SJCRH30 (cell line): Measurements from ENCODE around the gene ERVMER34-1. TPM values are rescaled to one million over a fixed set of nuclear protein-coding genes. Genes with fewer than 3 reads are reported as not detected.

Experiments
- DNase-seq, 2 experiments: peaks; one replicate each; pipeline ENCODE4 v3.0.0-alpha.2; 2015 to 2020
- H3K27ac ChIP-seq: fragments of 250-450 bp; sonication (Bioruptor Pico); 2 replicates; pipeline ENCODE4 v1.5.1; 2020; ENCODE audit warnings: mild to moderate bottlenecking, moderate library complexity
- H3K27me3 ChIP-seq: fragments of 250-450 bp; sonication (Bioruptor Pico); 2 replicates; pipeline ENCODE4 v1.5.1; 2020; ENCODE audit warnings: mild to moderate bottlenecking, moderate library complexity
- H3K36me3 ChIP-seq: fragments of 250-450 bp; sonication (Bioruptor Pico); 2 replicates; pipeline ENCODE4 v1.5.1; 2020; ENCODE audit warnings: mild to moderate bottlenecking, moderate library complexity
- H3K4me1 ChIP-seq: fragments of 250-450 bp; sonication (Bioruptor Pico); 2 replicates; pipeline ENCODE4 v1.5.1; 2020; ENCODE audit warnings: mild to moderate bottlenecking, moderate library complexity
- H3K4me3 ChIP-seq: fragments of 250-450 bp; sonication (Bioruptor Pico); 2 replicates; pipeline ENCODE4 v1.5.1; 2020; ENCODE audit warnings: mild to moderate bottlenecking, moderate library complexity
- H3K9me3 ChIP-seq: fragments of 250-450 bp; sonication (Bioruptor Pico); replicated peaks from 2 replicates; pipeline ENCODE4 v1.5.1; 2020; ENCODE audit warnings: mild to moderate bottlenecking, moderate library complexity
- total RNA-seq: library from RNA; depleted of rRNA; stranded (reverse); fragments of >200 nt; shearing (Covaris generic); gene quantifications from 2 replicates; pipeline ENCODE4 v1.2.3, GENCODE V29; 2014

The ERVMER34-1 gene
- total RNA-seq, 1 experiment from 2014 or later: 0.04 TPM

GRCh38 chr4:52744588-52744987 lies 6.6 kb downstream of the ERVMER34-1 start:
- Histone ChIP-seq H3K36me3 (no peaks in the 10 kb centered on the region), H3K27me3 (no peaks in the 10 kb centered on the region), H3K4me1 (peaks cover 8% of the 10 kb centered on the region), H3K9me3 (0 out of 2 replicates have a peak, but pooled peaks cover 8% of the 10 kb centered on the region), H3K4me3 (no peak overlapping the region), H3K27ac (no peak overlapping the region)
- DNase-seq: no peak

DNA sequence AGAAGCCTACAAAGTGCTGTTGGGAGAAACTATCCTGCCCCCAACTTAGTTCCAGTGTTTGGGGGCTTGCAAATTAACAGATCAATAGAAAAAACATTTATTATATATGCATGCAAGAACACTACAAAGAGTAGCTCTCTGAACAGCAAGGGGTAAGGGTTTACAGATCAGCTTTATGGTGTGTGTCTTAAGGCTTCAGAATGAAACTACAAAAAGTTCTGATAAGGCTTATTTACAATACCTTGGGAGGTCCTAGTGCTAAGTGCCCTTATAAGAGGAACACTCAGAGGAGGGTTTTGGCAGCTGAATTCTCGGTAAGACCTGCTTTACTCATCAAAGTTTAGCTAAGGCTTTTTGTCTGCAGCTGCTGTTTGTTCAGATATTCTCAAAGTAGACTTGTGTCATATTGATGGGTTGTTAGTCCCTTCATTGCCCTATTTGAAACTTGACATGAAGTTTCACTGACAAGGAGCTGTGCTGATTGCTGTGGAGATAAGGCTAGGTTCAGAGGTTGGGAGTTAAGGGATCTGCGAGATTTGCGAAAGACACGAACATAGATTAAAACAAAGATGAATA lies 7.7 kb downstream of the ERVMER34-1 start:
- no peaks in the 10 kb centered on the region for H3K27me3 ChIP-seq
- peaks cover 5% of the 10 kb centered on the region for H3K4me1 ChIP-seq
- no peaks in the 10 kb centered on the region for H3K36me3 ChIP-seq
- no peak overlapping the region for H3K27ac ChIP-seq
- H3K9me3 ChIP-seq: 0 out of 2 replicates have a peak, but pooled peaks cover 11% of the 10 kb centered on the region
- H3K4me3 ChIP-seq: no peak overlapping the region
- no peak for DNase-seq

- H3K27ac ChIP-seq: no peak overlapping the region
- H3K27me3 ChIP-seq: no peaks in the 10 kb centered on the region
- no peaks in the 10 kb centered on the region for H3K4me1 ChIP-seq
- DNase-seq: no peak
- H3K36me3 ChIP-seq: no peaks in the 10 kb centered on the region
- H3K9me3 ChIP-seq: no peaks in the 10 kb centered on the region
- no peak overlapping the region for H3K4me3 ChIP-seq
These were observed 21.6 kb downstream of the ERVMER34-1 start for GRCh38 chr4:52729586-52729985.

- no peaks in the 10 kb centered on the region for H3K36me3 ChIP-seq
- no peaks in the 10 kb centered on the region for H3K4me1 ChIP-seq
- no peaks in the 10 kb centered on the region for H3K27me3 ChIP-seq
- H3K27ac ChIP-seq: no peak overlapping the region
- DNase-seq: no peak
- H3K4me3 ChIP-seq: no peak overlapping the region
- H3K9me3 ChIP-seq: no peaks in the 10 kb centered on the region
These were observed 22.5 kb downstream of the ERVMER34-1 start for GRCh38 chr4:52728691-52729240.

GRCh38 chr4:52726826-52727580 lies 24.2 kb downstream of the ERVMER34-1 start:
- Histone ChIP-seq H3K36me3 (no peaks in the 10 kb centered on the region), H3K4me3 (no peak overlapping the region), H3K27ac (no peak overlapping the region), H3K27me3 (no peaks in the 10 kb centered on the region), H3K9me3 (no peaks in the 10 kb centered on the region), H3K4me1 (peaks cover 4% of the 10 kb centered on the region; the same call in 1 of the 2 replicates)
- DNase-seq: no peak

DNA sequence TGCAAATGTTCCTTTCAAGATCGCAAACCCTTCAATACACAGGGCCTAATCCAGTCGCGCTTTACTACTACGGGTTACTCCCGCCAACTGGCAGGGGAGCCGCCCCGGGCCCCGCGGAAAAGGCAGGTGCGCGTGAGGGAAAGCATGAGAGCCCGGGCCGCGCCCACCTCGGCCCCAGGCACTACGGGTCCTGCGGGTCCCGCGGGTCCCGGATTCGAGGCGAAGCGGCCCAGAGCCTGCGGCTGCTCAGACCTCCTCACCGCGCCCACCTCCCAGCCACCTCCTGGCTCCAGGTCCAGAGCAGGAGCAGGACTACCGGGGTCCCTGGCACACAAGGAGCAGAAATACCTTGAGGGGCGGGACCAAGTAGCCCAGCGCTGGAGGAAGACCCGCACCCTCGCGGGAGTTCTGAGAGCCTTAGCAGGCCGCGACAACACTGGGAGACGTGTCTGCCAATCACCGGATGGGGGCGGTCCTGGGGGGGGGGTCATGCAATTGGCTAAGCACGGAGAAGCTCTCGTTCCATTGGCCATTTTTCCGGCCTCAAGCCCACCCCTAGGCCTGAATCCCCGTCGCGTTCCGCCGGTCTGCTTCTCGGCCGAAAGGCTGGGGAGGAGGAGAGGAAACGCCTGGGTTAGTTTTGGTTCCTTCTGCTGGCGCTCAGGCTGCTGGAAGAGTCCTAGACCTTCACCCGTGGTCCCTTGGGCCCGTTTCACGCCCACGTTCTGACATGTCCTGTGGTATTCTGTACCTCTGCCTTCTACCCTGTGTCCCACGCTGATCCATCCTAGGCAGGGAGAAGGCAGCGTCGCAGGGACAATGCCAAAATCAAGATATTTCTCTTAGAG lies 29.0 kb downstream of the ERVMER34-1 start:
- peak; percentile 95 to 98 for DNase-seq
- Histone ChIP-seq H3K4me1 (peaks cover 4% of the 10 kb centered on the region; the same call in 1 of the 2 replicates), H3K9me3 (no peaks in the 10 kb centered on the region), H3K36me3 (peaks cover 15% of the 10 kb centered on the region), H3K27ac (peak overlapping the region; percentile 63), H3K27me3 (no peaks in the 10 kb centered on the region), H3K4me3 (peak overlapping the region; percentile 64)

DNA sequence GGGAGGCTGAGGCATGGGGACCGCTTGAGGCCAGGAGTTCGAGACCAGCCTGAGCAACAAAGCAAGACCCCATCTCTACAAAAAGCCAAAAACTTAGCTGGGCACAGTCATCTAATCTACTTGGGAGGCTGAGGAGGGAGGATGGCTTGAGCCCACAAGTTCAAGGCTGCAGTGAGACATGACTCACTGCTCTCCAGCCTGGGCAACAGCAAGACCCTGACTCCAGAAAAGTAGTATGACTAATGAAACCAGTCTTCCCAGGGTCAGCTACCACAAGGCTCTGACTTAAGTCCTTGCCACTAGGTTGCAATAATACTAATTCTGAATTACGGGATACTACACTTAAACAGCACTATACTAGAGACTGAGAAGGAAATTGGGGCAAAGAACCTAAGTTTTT lies 33.1 kb downstream of the ERVMER34-1 start:
- Histone ChIP-seq H3K4me1 (peaks cover 9% of the 10 kb centered on the region; the same call in 1 of the 2 replicates), H3K9me3 (no peaks in the 10 kb centered on the region), H3K27ac (no peak overlapping the region), H3K36me3 (peaks cover 50% of the 10 kb centered on the region), H3K4me3 (no peak overlapping the region), H3K27me3 (no peaks in the 10 kb centered on the region)
- no peak for DNase-seq

DNA sequence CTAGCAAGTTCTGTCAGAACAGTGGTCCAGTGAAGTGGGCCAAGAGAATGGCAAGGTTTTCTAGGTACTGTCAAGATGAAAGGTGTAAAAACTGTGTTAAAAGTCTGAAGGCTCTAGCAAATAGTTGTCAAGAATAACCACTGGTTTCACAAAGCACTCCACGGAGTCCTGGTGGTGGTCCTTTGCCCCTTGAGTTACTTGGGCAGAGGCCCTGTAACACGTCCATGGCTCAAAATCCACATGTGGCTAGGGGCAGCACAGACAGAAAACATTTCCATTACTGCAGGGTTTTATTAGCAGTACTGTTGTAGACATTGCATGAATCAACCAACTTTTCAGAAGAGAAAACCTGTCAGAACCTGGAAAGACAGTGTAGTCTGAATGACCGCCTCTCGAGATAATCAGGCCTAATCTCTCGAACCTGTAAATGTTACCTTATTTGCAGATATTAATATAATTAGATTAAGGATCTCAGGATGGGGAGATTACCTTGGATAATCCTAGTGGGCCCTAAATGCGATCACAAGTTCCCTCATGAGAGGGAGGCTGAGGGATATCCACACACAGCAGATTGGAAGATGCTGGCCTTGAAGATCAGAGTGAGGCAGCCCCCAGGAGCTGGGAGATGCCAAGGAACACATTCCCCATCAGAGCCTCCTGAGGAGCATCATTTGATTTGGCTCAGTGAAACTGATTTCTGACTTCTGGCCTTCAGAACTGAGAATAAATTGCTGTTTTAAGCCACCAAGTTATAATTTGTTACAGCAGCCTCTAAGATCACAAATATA lies 34.7 kb downstream of the ERVMER34-1 start:
- H3K4me1 ChIP-seq: 0 out of 2 replicates have a peak, but pooled peaks cover 5% of the 10 kb centered on the region
- no peak overlapping the region for H3K4me3 ChIP-seq
- no peaks in the 10 kb centered on the region for H3K27me3 ChIP-seq
- peaks cover 50% of the 10 kb centered on the region for H3K36me3 ChIP-seq
- H3K9me3 ChIP-seq: no peaks in the 10 kb centered on the region
- no peak for DNase-seq
- H3K27ac ChIP-seq: no peak overlapping the region

GRCh38 chr4:52715914-52716313 lies 35.3 kb downstream of the ERVMER34-1 start:
- no peak for DNase-seq
- Histone ChIP-seq H3K36me3 (peaks cover 46% of the 10 kb centered on the region), H3K27ac (no peak overlapping the region), H3K9me3 (no peaks in the 10 kb centered on the region), H3K4me1 (0 out of 2 replicates have a peak, but pooled peaks cover 5% of the 10 kb centered on the region), H3K27me3 (no peaks in the 10 kb centered on the region), H3K4me3 (no peak overlapping the region)

- DNase-seq: no peak
- no peaks in the 10 kb centered on the region for H3K9me3 ChIP-seq
- H3K4me1 ChIP-seq: 0 out of 2 replicates have a peak, but pooled peaks cover 5% of the 10 kb centered on the region
- peaks cover 41% of the 10 kb centered on the region for H3K36me3 ChIP-seq
- H3K27me3 ChIP-seq: no peaks in the 10 kb centered on the region
- H3K4me3 ChIP-seq: no peak overlapping the region
- no peak overlapping the region for H3K27ac ChIP-seq
These were observed 35.8 kb downstream of the ERVMER34-1 start for GRCh38 chr4:52715255-52715897.

- H3K4me3 ChIP-seq: no peak overlapping the region; the same call in 1 of the 2 replicates
- H3K27ac ChIP-seq: no peak overlapping the region
- no peaks in the 10 kb centered on the region for H3K9me3 ChIP-seq
- H3K36me3 ChIP-seq: peaks cover 39% of the 10 kb centered on the region
- H3K4me1 ChIP-seq: 0 out of 2 replicates have a peak, but pooled peaks cover 5% of the 10 kb centered on the region
- DNase-seq: no peak
- no peaks in the 10 kb centered on the region for H3K27me3 ChIP-seq
These were observed 36.5 kb downstream of the ERVMER34-1 start for GRCh38 chr4:52714597-52715254.

DNA sequence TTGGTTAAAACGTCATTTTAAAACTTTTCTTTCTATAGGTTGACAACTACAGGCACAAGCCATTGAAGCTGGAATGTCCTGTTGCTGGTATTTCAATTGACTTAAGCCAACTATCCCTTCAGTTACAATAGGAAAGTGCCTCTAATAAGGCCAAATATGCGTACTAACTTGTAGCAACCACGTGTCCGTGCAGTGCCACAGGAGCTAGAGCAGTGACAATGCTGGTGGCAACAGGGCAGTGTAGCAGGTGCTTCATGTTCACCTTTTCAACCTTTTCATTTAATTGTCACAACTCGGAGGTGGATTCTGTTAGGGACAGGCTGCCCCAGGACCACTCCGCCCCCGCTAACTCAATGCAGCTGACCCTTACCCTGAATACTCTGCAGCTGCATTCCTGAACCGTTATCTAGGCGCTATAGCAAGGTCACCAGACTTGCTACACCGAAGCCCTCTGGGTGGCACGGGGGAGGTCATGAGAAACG lies 37.7 kb downstream of the ERVMER34-1 start:
- peak overlapping the region; percentile 92 for H3K4me3 ChIP-seq
- no peaks in the 10 kb centered on the region for H3K9me3 ChIP-seq
- H3K27me3 ChIP-seq: no peaks in the 10 kb centered on the region
- H3K36me3 ChIP-seq: peaks cover 36% of the 10 kb centered on the region
- H3K4me1 ChIP-seq: 0 out of 2 replicates have a peak, but pooled peaks cover 5% of the 10 kb centered on the region
- peak overlapping the region; percentile 79 for H3K27ac ChIP-seq
- DNase-seq: no peak
